Parathyroid adenoma (tissue), 2 donors: Measurements from ENCODE around the gene GNL2.
"Not testable (repeated sequence)": the region's sequence is repeated elsewhere in the genome, so short reads cannot be mapped to it uniquely, and the experiment has no call there.

Experiments used
- H2AFZ ChIP-seq: fragments of 300-600 bp; sonication (generic); one replicate; pipeline ENCODE4 v1.7.0; 2017; ENCODE audit warnings: antibody characterized with exemption, mild to moderate bottlenecking
- H3K27ac ChIP-seq: fragments of 300-600 bp; sonication (generic); one replicate; pipeline ENCODE4 v1.7.0; 2017
- H3K27me3 ChIP-seq: fragments of 300-600 bp; sonication (generic); one replicate; pipeline ENCODE4 v1.7.0; 2017; ENCODE audit warnings: low read length; ENCODE audit not compliant: control insufficient read depth, insufficient read depth
- H3K36me3 ChIP-seq: fragments of 300-600 bp; sonication (generic); one replicate; pipeline ENCODE4 v1.7.0; 2017; ENCODE audit warnings: low read length; ENCODE audit not compliant: control insufficient read depth, insufficient read depth
- H3K4me1 ChIP-seq: fragments of 300-600 bp; sonication (generic); one replicate; pipeline ENCODE4 v1.7.0; 2017; ENCODE audit warnings: control low read depth
- H3K4me2 ChIP-seq: fragments of 300-600 bp; sonication (generic); one replicate; pipeline ENCODE4 v1.7.0; 2017; ENCODE audit warnings: low read length
- H3K4me3 ChIP-seq: fragments of 300-600 bp; sonication (generic); one replicate; pipeline ENCODE4 v1.7.0; 2017; ENCODE audit warnings: low read depth, low read length
- H3K79me2 ChIP-seq: fragments of 300-600 bp; sonication (generic); one replicate; pipeline ENCODE4 v1.7.0; 2017; ENCODE audit warnings: control low read depth
- H3K9ac ChIP-seq: fragments of 300-600 bp; sonication (generic); one replicate; pipeline ENCODE4 v1.7.0; 2017; ENCODE audit warnings: mild to moderate bottlenecking
- H3K9me3 ChIP-seq: fragments of 300-600 bp; sonication (generic); one replicate; pipeline ENCODE4 v1.7.0; 2017; ENCODE audit warnings: low read length; ENCODE audit not compliant: control insufficient read depth
- CTCF ChIP-seq: fragments of 300-600 bp; sonication (generic); IDR thresholded peaks from one replicate; pipeline ENCODE4 v1.7.0; 2017; ENCODE audit warnings: antibody characterized with exemption, mild to moderate bottlenecking
- donor health status: primary hyperparathyroidism.

GNL2 gene

DNA sequence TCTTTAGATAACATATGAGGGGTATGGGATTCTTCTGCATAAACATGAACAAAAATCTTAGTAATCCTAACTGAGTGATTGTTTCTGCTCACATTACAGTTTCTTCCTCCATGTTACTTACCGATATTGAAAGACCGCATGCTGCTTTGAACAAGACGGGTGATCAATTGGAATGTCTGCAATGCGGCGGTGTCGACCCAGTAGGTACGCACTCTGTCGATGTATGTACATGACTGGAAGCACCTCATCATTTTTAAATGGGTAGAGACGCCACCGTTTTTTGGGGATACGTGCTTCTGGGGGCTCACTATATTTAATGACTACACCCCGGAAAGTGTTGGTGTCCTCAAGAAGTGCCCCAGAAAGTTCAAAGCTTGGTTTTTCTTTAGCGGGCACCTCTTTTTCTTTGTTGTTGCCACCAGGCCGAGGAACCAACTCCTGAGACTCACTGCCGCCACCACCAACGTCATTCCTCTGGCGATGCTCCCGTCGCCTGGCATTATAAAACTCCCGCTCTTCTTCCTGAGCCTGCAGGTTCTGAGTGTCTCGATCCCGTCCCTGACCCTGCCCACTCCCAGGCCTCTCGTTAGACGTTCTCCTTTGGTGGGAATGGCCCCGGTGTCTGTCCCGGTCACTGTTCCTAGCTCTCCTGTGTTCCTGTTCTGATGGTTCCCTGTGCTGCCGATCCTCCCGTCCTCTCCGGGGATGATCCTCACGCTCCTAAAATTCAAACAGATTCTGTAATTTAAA is 55.5 kb downstream of the GNL2 start:
- TF ChIP-seq CTCF: no peak

DNA sequence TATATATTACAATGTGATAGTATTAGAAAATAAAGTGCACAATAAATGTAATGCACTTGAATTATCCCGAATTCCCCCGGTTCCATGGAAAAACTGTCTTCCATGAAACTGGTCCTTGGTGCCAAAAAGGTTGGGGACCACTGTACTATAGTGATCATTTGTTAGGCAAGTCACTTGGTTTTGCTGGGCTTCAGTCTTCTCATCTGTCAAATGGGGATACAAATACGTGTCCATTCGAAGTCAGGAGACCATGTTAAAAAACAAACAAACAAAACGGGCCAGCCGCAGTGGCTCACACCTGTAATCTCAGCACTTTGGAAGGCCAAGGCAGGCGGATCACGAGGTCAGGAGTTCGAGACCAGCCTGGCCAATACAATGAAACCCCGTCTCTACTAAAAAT is 56.6 kb downstream of the GNL2 start:
- H3K36me3 ChIP-seq, H3K9ac ChIP-seq, H3K4me2 ChIP-seq, H3K79me2 ChIP-seq, H3K4me3 ChIP-seq, H3K27me3 ChIP-seq, H3K27ac ChIP-seq, H3K4me1 ChIP-seq, H2AFZ ChIP-seq, H3K9me3 ChIP-seq: not testable (repeated sequence)

More for the DNA sequence above, 55.5 kb downstream of the GNL2 start:
- no peak overlapping the region for H3K9ac ChIP-seq
- no peaks in the 10 kb centered on the region for H3K79me2 ChIP-seq
- no peak overlapping the region for H2AFZ ChIP-seq
- no peak overlapping the region for H3K27ac ChIP-seq
- H3K4me3 ChIP-seq: no peak overlapping the region
- no peaks in the 10 kb centered on the region for H3K9me3 ChIP-seq
- H3K4me2 ChIP-seq: no peak overlapping the region
- H3K36me3 ChIP-seq: no peaks in the 10 kb centered on the region
- H3K4me1 ChIP-seq: no peaks in the 10 kb centered on the region
- no peaks in the 10 kb centered on the region for H3K27me3 ChIP-seq

DNA sequence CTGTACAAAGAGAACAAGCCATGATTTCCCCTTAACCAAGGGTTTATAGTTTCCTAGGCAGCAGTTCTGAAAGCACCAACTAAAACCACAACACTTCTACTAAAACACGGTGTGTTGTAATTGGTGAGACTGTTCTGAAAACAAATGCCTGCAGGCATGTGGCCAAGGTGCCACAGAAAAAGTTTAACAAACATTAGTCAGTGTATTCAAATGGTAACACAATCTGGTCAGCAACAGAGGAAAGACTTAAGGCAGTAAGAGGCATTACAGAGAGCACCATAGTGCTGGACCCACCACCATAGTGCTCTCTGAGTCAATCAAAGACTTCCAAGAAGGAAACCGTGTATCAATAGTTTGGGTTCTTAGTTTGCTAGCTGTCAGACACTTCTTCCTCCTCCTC is 58.4 kb downstream of the GNL2 start:
- no peaks in the 10 kb centered on the region for H3K27me3 ChIP-seq
- no peaks in the 10 kb centered on the region for H3K4me1 ChIP-seq
- H3K27ac ChIP-seq: no peak overlapping the region
- TF ChIP-seq CTCF: no peak
- H3K79me2 ChIP-seq: no peaks in the 10 kb centered on the region
- no peaks in the 10 kb centered on the region for H3K9me3 ChIP-seq
- no peak overlapping the region for H3K9ac ChIP-seq
- no peaks in the 10 kb centered on the region for H3K36me3 ChIP-seq
- H2AFZ ChIP-seq: no peak overlapping the region
- no peak overlapping the region for H3K4me3 ChIP-seq
- H3K4me2 ChIP-seq: no peak overlapping the region

DNA sequence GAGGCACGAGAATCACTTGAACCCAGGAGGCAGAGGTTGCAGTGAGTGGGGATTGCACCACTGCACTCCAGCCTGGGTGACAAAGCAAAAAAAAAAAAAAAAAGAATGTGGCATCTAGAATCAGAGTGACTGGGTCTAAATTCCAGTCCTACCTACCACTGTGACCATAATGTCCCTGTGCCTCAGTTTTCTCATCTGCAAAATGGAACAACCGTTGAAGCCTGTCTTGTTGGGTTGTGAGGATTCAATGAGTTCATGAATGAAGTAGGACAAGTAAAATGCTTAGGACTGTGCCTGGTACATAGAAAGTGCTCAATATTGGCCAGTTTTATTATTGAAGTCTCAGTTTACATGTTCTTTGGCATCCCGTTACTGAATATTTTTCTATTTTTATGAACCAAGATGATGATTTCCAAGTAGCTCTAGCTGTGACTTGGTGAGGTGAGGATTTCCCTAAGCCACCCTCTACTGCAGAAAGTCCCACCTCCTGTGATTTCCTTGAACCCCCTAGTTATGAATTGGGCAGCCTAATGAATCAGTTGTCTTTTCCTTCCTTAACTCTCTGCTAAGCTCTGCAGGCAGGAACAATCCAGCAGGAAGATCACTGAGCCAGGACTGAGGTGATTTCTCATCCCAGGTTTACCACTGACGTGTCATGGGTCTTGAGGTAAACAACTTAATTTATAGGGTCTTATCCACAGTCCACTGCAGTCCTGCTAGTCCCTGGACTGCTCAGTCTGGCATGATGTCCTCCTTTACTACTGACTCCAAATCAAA is 62.2 kb downstream of the GNL2 start:
- Histone ChIP-seq H3K4me1 (no peaks in the 10 kb centered on the region), H3K4me2 (no peak overlapping the region), H3K9me3 (no peaks in the 10 kb centered on the region), H3K79me2 (no peaks in the 10 kb centered on the region), H3K4me3 (no peak overlapping the region), H3K36me3 (no peaks in the 10 kb centered on the region), H3K27me3 (no peaks in the 10 kb centered on the region), H2AFZ (no peak overlapping the region), H3K27ac (no peak overlapping the region), H3K9ac (no peak overlapping the region)
- no peak for TF ChIP-seq CTCF

DNA sequence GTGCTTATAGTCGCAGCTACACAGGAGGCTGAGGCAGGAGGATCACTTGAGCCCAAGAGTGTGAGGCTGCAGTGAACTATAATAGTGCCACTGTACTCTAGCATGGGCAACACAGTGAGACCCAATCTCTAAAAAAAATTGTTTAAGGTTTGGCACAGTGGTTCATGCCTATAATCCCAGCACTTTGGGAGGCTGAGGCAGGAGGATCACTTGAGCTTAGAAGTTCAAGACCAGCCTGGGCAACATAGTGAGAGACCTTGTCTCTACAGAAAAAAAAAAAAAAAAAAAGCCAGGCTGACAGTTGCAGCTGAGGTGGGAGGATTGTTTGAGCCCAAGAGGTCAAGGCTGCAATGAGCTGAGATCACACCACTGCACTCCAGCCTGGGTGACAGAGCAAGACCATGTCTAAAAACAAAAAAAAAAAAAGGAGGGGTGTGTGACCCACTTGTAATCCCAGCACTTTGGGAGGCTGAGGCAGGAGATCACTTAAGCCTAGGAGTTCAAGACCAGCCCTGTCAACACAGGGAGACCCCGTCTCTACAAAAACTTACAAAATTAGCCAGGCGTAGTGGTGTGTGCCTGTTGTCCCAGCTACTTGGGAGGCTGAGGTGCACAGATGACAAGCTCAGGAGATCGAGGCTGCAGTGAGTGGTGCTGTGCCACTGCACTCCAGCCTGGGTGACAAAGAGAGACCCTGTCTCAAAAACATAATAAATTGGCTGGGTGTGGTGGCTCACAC is 63.1 kb downstream of the GNL2 start:
- H3K79me2 ChIP-seq, H3K27me3 ChIP-seq, H3K36me3 ChIP-seq, H2AFZ ChIP-seq, H3K4me2 ChIP-seq, H3K9me3 ChIP-seq, H3K9ac ChIP-seq, H3K4me3 ChIP-seq, H3K27ac ChIP-seq, H3K4me1 ChIP-seq: not testable (repeated sequence)

GRCh38 chr1:37529888-37530287 is 65.8 kb downstream of the GNL2 start:
- not testable (repeated sequence) for H3K4me2 ChIP-seq, H3K4me1 ChIP-seq, H3K36me3 ChIP-seq, H3K9me3 ChIP-seq, H3K4me3 ChIP-seq, H3K79me2 ChIP-seq, H2AFZ ChIP-seq, H3K27me3 ChIP-seq, H3K9ac ChIP-seq, H3K27ac ChIP-seq
